ENCODE measurements around the gene DAP. TPM values are rescaled to one million over a fixed set of nuclear protein-coding genes. Genes with fewer than 3 reads are reported as not detected.
"Not testable (repeated sequence)": the region's sequence is repeated elsewhere in the genome, so short reads cannot be mapped to it uniquely, and the experiment has no call there.

The DAP gene
- total RNA-seq, 1 donor from 2014 or later = 22.9 TPM

GRCh38 chr5:10719965-10720364 is 41.1 kb downstream of the DAP start:
- TF ChIP-seq CTCF (IDR thresholded peaks at IDR 0.05; ENCODE audit: borderline replicate concordance) = no peak

DNA sequence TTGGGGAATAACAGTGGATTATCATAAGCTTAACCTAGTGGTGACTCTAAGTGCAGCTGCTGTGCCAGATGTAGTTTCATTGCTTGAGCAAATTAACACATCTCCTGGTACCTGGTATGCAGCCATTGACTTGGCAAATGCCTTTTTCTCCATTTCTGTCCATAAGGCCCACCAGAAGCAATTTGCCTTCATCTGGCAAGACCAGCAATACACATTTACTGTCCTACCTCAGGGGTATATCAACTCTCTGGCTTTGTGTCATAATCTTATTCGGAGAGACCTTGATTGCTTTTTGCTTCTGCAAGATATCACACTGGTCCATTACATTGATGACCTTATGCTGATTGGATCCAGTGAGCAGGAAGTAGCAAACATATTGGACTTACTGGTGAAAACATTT is 42.4 kb downstream of the DAP start:
- DNase-seq; intact Hi-C loops (cut with micrococcal nuclease): not testable (repeated sequence)

More at GRCh38 chr5:10719965-10720364, 41.1 kb downstream of the DAP start:
- intact Hi-C loops (cut with micrococcal nuclease) = no loop called here
- Histone ChIP-seq H3K4me3 (no peak overlapping the region), H3K27me3 (ENCODE audit: low read depth) (no peaks in the 10 kb centered on the region), H3K9me3 (replicated peaks) (no peaks in the 10 kb centered on the region), H3K27ac (replicated peaks) (no peak overlapping the region), H3K4me1 (peaks cover 18% of the 10 kb centered on the region), H3K36me3 (peaks cover 8% of the 10 kb centered on the region)
- no peak for DNase-seq

GRCh38 chr5:10716825-10717224 is 44.2 kb downstream of the DAP start:
- H3K4me3 ChIP-seq; H3K4me1 ChIP-seq; H3K9me3 ChIP-seq (replicated peaks); H3K27ac ChIP-seq (replicated peaks); intact Hi-C loops (cut with micrococcal nuclease); DNase-seq; H3K27me3 ChIP-seq (ENCODE audit: low read depth): not testable (repeated sequence)
- H3K36me3 ChIP-seq = peaks cover 11% of the 10 kb centered on the region

More for the DNA sequence above, 42.4 kb downstream of the DAP start:
- H3K36me3 ChIP-seq; H3K27ac ChIP-seq (replicated peaks); H3K4me3 ChIP-seq; H3K27me3 ChIP-seq (ENCODE audit: low read depth); H3K9me3 ChIP-seq (replicated peaks); H3K4me1 ChIP-seq: not testable (repeated sequence)

DNA sequence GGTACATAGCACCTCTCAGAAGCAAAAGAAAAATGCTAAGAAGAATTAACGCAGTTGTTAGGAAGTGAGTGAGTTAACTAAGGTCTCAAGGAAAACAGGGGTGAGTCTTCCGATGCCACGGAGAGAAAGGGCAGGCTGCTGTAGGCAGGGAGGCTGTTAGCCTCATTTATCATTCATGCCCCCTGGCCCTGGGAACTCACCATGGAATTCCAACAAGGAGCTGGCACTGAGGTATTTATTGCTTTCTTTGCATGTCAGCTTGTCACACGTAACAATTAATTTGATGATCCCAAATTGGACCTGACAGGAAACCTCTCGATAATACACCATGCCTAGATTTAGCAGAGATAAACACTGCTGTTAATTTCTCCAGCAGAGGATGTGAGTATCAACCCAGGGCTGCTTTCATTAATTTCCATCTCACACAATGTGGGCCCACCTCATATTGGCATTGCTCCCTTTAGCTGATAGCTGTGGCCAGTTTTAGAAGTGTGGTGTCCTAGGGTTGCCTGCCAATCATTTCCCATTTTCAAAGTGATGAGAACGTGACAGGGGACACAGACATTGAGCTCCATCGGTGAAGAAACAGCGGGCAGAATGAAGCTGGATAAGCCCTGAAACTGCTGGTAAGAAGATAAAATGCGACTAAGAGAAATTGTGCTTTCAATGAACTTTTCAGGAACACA is 45.3 kb downstream of the DAP start:
- intact Hi-C loops (cut with micrococcal nuclease) = no loop called here
- TF ChIP-seq CTCF (IDR thresholded peaks at IDR 0.05; ENCODE audit: borderline replicate concordance) = no peak
- peaks cover 11% of the 10 kb centered on the region for H3K36me3 ChIP-seq
- H3K4me3 ChIP-seq = no peak overlapping the region
- DNase-seq = no peak
- no peaks in the 10 kb centered on the region for H3K27me3 ChIP-seq (ENCODE audit: low read depth)
- H3K4me1 ChIP-seq = no peaks in the 10 kb centered on the region
- H3K9me3 ChIP-seq (replicated peaks) = no peaks in the 10 kb centered on the region
- H3K27ac ChIP-seq (replicated peaks) = no peak overlapping the region

- no peak overlapping the region for H3K4me3 ChIP-seq
These were observed 48.3 kb downstream of the DAP start for GRCh38 chr5:10712574-10713366.

GRCh38 chr5:10711562-10711961 is 49.5 kb downstream of the DAP start:
- no peak for DNase-seq
- TF ChIP-seq CTCF (IDR thresholded peaks at IDR 0.05; ENCODE audit: borderline replicate concordance) = no peak
- Histone ChIP-seq H3K27me3 (ENCODE audit: low read depth) (no peaks in the 10 kb centered on the region), H3K27ac (replicated peaks) (no peak overlapping the region), H3K4me1 (peaks cover 6% of the 10 kb centered on the region), H3K36me3 (peaks cover 4% of the 10 kb centered on the region), H3K9me3 (replicated peaks) (no peaks in the 10 kb centered on the region), H3K4me3 (no peak overlapping the region)
- intact Hi-C loops (cut with micrococcal nuclease) = no loop called here

More at GRCh38 chr5:10712574-10713366, 48.3 kb downstream of the DAP start:
- TF ChIP-seq CTCF (IDR thresholded peaks at IDR 0.05; ENCODE audit: borderline replicate concordance) = no peak
- peaks cover 6% of the 10 kb centered on the region for H3K4me1 ChIP-seq
- no peaks in the 10 kb centered on the region for H3K9me3 ChIP-seq (replicated peaks)
- no peak for DNase-seq
- no peak overlapping the region for H3K27ac ChIP-seq (replicated peaks)
- peaks cover 4% of the 10 kb centered on the region for H3K36me3 ChIP-seq
- H3K27me3 ChIP-seq (ENCODE audit: low read depth) = no peaks in the 10 kb centered on the region
- intact Hi-C loops (cut with micrococcal nuclease) = no loop called here

Measured in left ventricle myocardium inferior (tissue), 1 donor.